K562 (cell line): Measurements from ENCODE around the gene ANKS3. TPM values are rescaled to one million over a fixed set of nuclear protein-coding genes. Genes with fewer than 3 reads are reported as not detected.
"Not testable (repeated sequence)": the region's sequence is repeated elsewhere in the genome, so short reads cannot be mapped to it uniquely, and the experiment has no call there.

Experiments
- CREM ChIP-seq: IDR thresholded peaks from 2 replicates; pipeline ENCODE4 v1.6.1; 2014; ENCODE audit warnings: antibody characterized with exemption, low read depth
- HNRNPL ChIP-seq: fragments of 200-400 bp; formaldehyde crosslinking; IDR thresholded peaks from 2 replicates; pipeline ENCODE4 v1.6.1; 2017; ENCODE audit warnings: low read depth, mild to moderate bottlenecking, low read length
- JUND ChIP-seq, 2 experiments: IDR thresholded peaks; 2 replicates in 1 of 2; 3 replicates in 1 of 2; pipeline ENCODE4 v1.6.1; 2011; ENCODE audit warnings: borderline replicate concordance in 2 of 2, low read depth in 2 of 2, low read length in 2 of 2, improper control_type of control experiment in 1 of 2, missing biosample characterization in 1 of 2, missing genetic modification characterization in 1 of 2, missing genetic modification reagents in 1 of 2
- MITF ChIP-seq: IDR thresholded peaks from 2 replicates; pipeline ENCODE4 v1.6.1; 2014; ENCODE audit warnings: antibody characterized with exemption
- REST ChIP-seq, 2 experiments: fragments of 450-650 bp; formaldehyde crosslinking in 1 of 2; IDR thresholded peaks; 2 replicates each; pipeline versions ENCODE4 v1.4.0 to v1.6.1; 2014 to 2020; ENCODE audit warnings: mild to moderate bottlenecking in 2 of 2, borderline replicate concordance in 1 of 2, low read depth in 1 of 2
- SMC3 ChIP-seq: conservative IDR thresholded peaks from 2 replicates; pipeline ENCODE4 v1.6.1; 2011; ENCODE audit warnings: low read depth, low read length, improper control_type of control experiment; ENCODE audit not compliant: insufficient read depth
- polyA plus RNA-seq, 8 experiments: library from polyadenylated mRNA; depleted of rRNA in 4 of 8; stranded (reverse) in 5 of 8; unstranded in 3 of 8; fragments of >200 nt; fragmentation: Nextera tagmentation in 2 of 8; fragmentation: Illumina TruSeq in 1 of 8; extraction: Ambion mirVana in 2 of 8; extraction: Trizol in 1 of 8; gene quantifications; 2 replicates each; pipeline versions ENCODE4 v1.2.1 to v1.2.3, GENCODE V29; 2011 to 2014; ENCODE audit warnings: inconsistent platforms in 1 of 8, missing spikeins in 1 of 8
- total RNA-seq, 7 experiments: library from RNA; depleted of rRNA in 6 of 7; stranded (reverse); fragments of >200 nt in 6 of 7; fragmentation: Illumina TruSeq in 2 of 7; extraction: Trizol in 2 of 7; gene quantifications; 2 replicates each; pipeline versions ENCODE4 v1.2.1 to v1.2.3, GENCODE V29; 2011 to 2021; ENCODE audit warnings: low replicate concordance in 1 of 7
- TF ChIP-seq, protein P1 (sequence below): sonication (generic); formaldehyde crosslinking; IDR thresholded peaks from 2 replicates; pipeline ENCODE4 v1.9.0; 2022; ENCODE audit warnings: mild to moderate bottlenecking, missing genetic modification reagents
- TF ChIP-seq, protein P2 (sequence below), 3 experiments: IDR thresholded peaks in 2 of 3; conservative IDR thresholded peaks in 1 of 3; 2 replicates each; pipeline ENCODE4 v1.5.1; 2011 to 2012; ENCODE audit warnings: low read length in 3 of 3, mild to moderate bottlenecking in 3 of 3, control low read depth in 2 of 3, improper control_type of control experiment in 1 of 3, inconsistent platforms in 1 of 3, low read depth in 1 of 3, mixed read lengths in 1 of 3, moderate library complexity in 1 of 3; ENCODE audit not compliant: insufficient read depth in 2 of 3
- TF ChIP-seq, protein P3 (sequence below): sonication (generic); formaldehyde crosslinking; IDR thresholded peaks from 2 replicates; pipeline ENCODE4 v1.9.0; 2022; ENCODE audit warnings: mild to moderate bottlenecking, missing genetic modification reagents

ANKS3 gene
- total and polyA plus RNA-seq, 9 of the 15 experiments (the other 6 are each of a cell fraction or from before 2014, with no cell fraction given), result 0.43 to 25.7 (median 14.8) TPM

DNA sequence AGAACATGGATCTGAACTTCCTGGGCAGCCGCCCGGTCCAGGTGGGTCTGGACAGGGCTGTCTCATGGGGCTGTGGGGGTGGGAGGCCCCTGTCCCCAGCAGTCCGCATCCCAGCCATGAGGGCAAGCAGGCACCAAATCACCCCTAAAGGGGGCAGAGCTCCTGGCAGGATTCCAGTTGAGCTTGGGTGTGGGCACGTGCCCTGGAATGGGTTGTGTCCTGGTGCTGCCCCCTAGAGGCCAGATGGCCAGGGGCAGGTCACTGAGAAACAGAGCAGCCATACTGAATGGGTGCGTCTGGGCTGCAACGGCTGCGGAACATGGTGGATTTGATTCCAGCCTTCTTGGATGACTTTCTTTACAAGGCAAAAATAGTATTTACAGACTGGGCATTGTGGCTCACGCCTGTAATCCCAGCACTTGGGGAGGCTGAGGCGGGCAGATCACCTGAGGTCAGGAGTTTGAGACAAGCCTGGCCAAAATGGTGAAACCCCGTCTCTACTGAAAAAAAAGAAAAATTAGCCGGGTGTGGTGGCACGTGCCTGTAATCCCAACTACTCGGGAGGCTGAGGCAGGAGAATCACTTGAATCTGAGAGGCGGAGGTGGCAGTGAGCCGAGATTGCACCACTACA is 83.5 kb downstream of the ANKS3 start (continued):
- TF ChIP-seq, protein P1, sequence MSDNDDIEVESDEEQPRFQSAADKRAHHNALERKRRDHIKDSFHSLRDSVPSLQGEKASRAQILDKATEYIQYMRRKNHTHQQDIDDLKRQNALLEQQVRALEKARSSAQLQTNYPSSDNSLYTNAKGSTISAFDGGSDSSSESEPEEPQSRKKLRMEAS (CRISPR knock-in tag), result peak; percentile 80
- 0 out of 2 replicates have a peak, but pooled peaks have one; percentile 14 for TF ChIP-seq JUND (IDR thresholded peaks at IDR 0.05; ENCODE audit: borderline replicate concordance, low read depth, low read length)
- TF ChIP-seq JUND (tag; IDR thresholded peaks at IDR 0.05; ENCODE audit: borderline replicate concordance, low read depth, low read length); REST (CRISPR knock-in tag; IDR thresholded peaks at IDR 0.05; ENCODE audit: low read depth): not testable (repeated sequence)
- TF ChIP-seq, protein P2, sequence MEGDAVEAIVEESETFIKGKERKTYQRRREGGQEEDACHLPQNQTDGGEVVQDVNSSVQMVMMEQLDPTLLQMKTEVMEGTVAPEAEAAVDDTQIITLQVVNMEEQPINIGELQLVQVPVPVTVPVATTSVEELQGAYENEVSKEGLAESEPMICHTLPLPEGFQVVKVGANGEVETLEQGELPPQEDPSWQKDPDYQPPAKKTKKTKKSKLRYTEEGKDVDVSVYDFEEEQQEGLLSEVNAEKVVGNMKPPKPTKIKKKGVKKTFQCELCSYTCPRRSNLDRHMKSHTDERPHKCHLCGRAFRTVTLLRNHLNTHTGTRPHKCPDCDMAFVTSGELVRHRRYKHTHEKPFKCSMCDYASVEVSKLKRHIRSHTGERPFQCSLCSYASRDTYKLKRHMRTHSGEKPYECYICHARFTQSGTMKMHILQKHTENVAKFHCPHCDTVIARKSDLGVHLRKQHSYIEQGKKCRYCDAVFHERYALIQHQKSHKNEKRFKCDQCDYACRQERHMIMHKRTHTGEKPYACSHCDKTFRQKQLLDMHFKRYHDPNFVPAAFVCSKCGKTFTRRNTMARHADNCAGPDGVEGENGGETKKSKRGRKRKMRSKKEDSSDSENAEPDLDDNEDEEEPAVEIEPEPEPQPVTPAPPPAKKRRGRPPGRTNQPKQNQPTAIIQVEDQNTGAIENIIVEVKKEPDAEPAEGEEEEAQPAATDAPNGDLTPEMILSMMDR (IDR thresholded peaks at IDR 0.05 in 2 of 3, conservative IDR thresholded peaks at IDR 0.05 in 1 of 3; ENCODE audit: insufficient read depth in 2 of 3, low read depth in 1 of 3, low read length in 3 of 3), result peak; percentile 81 to 95 (median 83)
- TF ChIP-seq SMC3, result 0 out of 2 replicates have a peak, but pooled peaks have one; percentile 20
- TF ChIP-seq, protein P3, sequence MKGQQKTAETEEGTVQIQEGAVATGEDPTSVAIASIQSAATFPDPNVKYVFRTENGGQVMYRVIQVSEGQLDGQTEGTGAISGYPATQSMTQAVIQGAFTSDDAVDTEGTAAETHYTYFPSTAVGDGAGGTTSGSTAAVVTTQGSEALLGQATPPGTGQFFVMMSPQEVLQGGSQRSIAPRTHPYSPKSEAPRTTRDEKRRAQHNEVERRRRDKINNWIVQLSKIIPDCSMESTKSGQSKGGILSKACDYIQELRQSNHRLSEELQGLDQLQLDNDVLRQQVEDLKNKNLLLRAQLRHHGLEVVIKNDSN, result peak; percentile 86
- TF ChIP-seq MITF, result peak; percentile 70
- 0 out of 2 replicates have a peak, but pooled peaks have one; percentile 25 for TF ChIP-seq HNRNPL
- TF ChIP-seq CREM, result 0 out of 2 replicates have a peak, but pooled peaks have one; percentile 15
- peak; percentile 13; the same call in 1 of the 2 replicates for TF ChIP-seq REST (IDR thresholded peaks at IDR 0.05; ENCODE audit: borderline replicate concordance)
